Neural progenitor cell (in vitro differentiated cells): ENCODE measurements around the gene SMIM10L2A. TPM values are rescaled to one million over a fixed set of nuclear protein-coding genes. Genes with fewer than 3 reads are reported as not detected.

Experiments
- DNase-seq: peaks from one replicate; pipeline ENCODE4 v3.0.0-alpha.2; 2016; ENCODE audit warnings: low spot score
- H2AFZ ChIP-seq: fragments of 200-600 bp; sonication (generic); replicated peaks from 2 replicates; pipeline ENCODE4 v1.6.1; 2016; ENCODE audit warnings: antibody characterized with exemption
- H3F3A ChIP-seq: fragments of 200-600 bp; sonication (generic); 2 replicates; pipeline ENCODE4 v1.6.1; 2016; ENCODE audit warnings: antibody characterized with exemption, low read depth
- H3K27ac ChIP-seq: fragments of 200-600 bp; sonication (generic); 2 replicates; pipeline ENCODE4 v1.5.1; 2016; ENCODE audit warnings: mild to moderate bottlenecking
- H3K27me3 ChIP-seq: fragments of 200-600 bp; sonication (generic); 2 replicates; pipeline ENCODE4 v1.6.1; 2016; ENCODE audit warnings: mild to moderate bottlenecking, moderate library complexity
- H3K36me3 ChIP-seq: fragments of 200-600 bp; sonication (generic); 2 replicates; pipeline ENCODE4 v1.5.1; 2016
- H3K4me1 ChIP-seq: fragments of 200-600 bp; sonication (generic); 2 replicates; pipeline ENCODE4 v1.6.1; 2016; ENCODE audit warnings: mixed run types
- H3K4me2 ChIP-seq: fragments of 200-600 bp; sonication (generic); 2 replicates; pipeline ENCODE4 v1.6.1; 2016
- H3K4me3 ChIP-seq: fragments of 200-600 bp; sonication (generic); 2 replicates; pipeline ENCODE4 v1.5.1; 2016
- H3K79me2 ChIP-seq: fragments of 200-600 bp; sonication (generic); 2 replicates; pipeline ENCODE4 v1.6.1; 2016; ENCODE audit warnings: low read depth
- H3K9ac ChIP-seq: fragments of 200-600 bp; sonication (generic); 2 replicates; pipeline ENCODE4 v1.6.1; 2016
- H3K9me3 ChIP-seq: fragments of 200-600 bp; sonication (generic); 2 replicates; pipeline ENCODE4 v1.5.1; 2016; ENCODE audit warnings: low read depth
- H4K20me1 ChIP-seq: fragments of 200-600 bp; sonication (generic); 2 replicates; pipeline ENCODE4 v1.6.1; 2016; ENCODE audit warnings: low read depth
- H3K27ac Mint-ChIP-seq: 3 replicates; pipeline ENCODE4 v1.8.0; 2021; ENCODE audit warnings: mixed read lengths
- H3K27me3 Mint-ChIP-seq: 2 replicates; pipeline ENCODE4 v1.8.0; 2022; ENCODE audit warnings: low read depth, mild to moderate bottlenecking, inconsistent platforms, moderate library complexity, mixed read lengths; ENCODE audit not compliant: insufficient read depth
- H3K36me3 Mint-ChIP-seq: 3 replicates; pipeline ENCODE4 v1.8.0; 2021; ENCODE audit warnings: mixed read lengths
- H3K4me1 Mint-ChIP-seq: 3 replicates; pipeline ENCODE4 v1.8.0; 2021; ENCODE audit warnings: mixed read lengths
- H3K4me3 Mint-ChIP-seq: 3 replicates; pipeline ENCODE4 v1.8.0; 2021; ENCODE audit warnings: mild to moderate bottlenecking, moderate library complexity, mixed read lengths
- H3K9me3 Mint-ChIP-seq: 3 replicates; pipeline ENCODE4 v1.8.0; 2020; ENCODE audit warnings: mixed read lengths
- CTCF ChIP-seq: fragments of 200-600 bp; sonication (generic); IDR thresholded peaks from 2 replicates; pipeline ENCODE4 v1.5.1; 2017; ENCODE audit warnings: antibody characterized with exemption, mild to moderate bottlenecking
- EZH2 ChIP-seq: fragments of 200-600 bp; sonication (generic); IDR thresholded peaks from 2 replicates; pipeline ENCODE4 v1.6.1; 2017; ENCODE audit warnings: antibody characterized with exemption, mild to moderate bottlenecking, moderate library complexity
- EZH2phosphoT487 ChIP-seq: fragments of 200-600 bp; sonication (generic); IDR thresholded peaks from 2 replicates; pipeline ENCODE4 v1.6.1; 2017; ENCODE audit warnings: antibody characterized with exemption
- total RNA-seq: library from RNA; depleted of rRNA; stranded (reverse); fragments of >200 nt; gene quantifications from 2 replicates; pipeline ENCODE4 v1.2.3, GENCODE V29; 2015; ENCODE audit warnings: low replicate concordance

Gene SMIM10L2A
- total RNA-seq, 1 donor from 2014 or later = 1.9 TPM

DNA sequence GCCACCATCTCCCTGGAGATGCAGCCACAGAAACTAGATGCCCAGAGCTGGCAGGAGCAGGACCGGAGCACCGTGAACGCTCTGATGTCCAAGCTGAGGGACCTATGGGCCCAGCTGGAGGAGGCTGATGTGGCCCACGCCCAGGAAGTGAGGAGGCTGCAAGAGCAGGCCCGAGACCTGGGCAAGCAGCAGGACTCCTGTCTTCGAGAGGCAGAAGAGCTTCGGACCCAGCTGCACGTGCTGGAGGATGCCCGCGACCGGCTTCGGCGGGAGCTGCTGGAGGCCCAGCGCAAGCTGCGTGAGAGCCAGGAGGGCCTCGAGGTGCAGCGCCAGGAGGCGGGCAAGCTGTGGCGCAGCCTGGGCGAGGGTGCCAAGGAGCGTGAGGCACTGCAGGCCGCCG, 14.2 kb downstream of the SMIM10L2A start:
- TF ChIP-seq CTCF = no peak
- no peak for TF ChIP-seq EZH2
- TF ChIP-seq EZH2phosphoT487 = no peak
- Histone ChIP-seq H4K20me1 (no peaks in the 10 kb centered on the region), H3K27ac (no peak overlapping the region), H3K4me3 (no peak overlapping the region), H3K36me3 (no peaks in the 10 kb centered on the region), H3K27me3 (no peaks in the 10 kb centered on the region), H3F3A (no peaks in the 10 kb centered on the region), H3K79me2 (no peaks in the 10 kb centered on the region), H3K4me1 (no peaks in the 10 kb centered on the region), H3K4me2 (no peak overlapping the region), H3K9me3 (peaks cover 8% of the 10 kb centered on the region), H2AFZ (no peak overlapping the region), H3K9ac (no peak overlapping the region)
- no peak overlapping the region for H3K27ac Mint-ChIP-seq
- H3K36me3 Mint-ChIP-seq = no peaks in the 10 kb centered on the region
- no peak for DNase-seq
- peaks cover 2% of the 10 kb centered on the region for H3K27me3 Mint-ChIP-seq
- no peaks in the 10 kb centered on the region for H3K4me1 Mint-ChIP-seq
- no peak overlapping the region for H3K4me3 Mint-ChIP-seq
- peaks cover 29% of the 10 kb centered on the region for H3K9me3 Mint-ChIP-seq

DNA sequence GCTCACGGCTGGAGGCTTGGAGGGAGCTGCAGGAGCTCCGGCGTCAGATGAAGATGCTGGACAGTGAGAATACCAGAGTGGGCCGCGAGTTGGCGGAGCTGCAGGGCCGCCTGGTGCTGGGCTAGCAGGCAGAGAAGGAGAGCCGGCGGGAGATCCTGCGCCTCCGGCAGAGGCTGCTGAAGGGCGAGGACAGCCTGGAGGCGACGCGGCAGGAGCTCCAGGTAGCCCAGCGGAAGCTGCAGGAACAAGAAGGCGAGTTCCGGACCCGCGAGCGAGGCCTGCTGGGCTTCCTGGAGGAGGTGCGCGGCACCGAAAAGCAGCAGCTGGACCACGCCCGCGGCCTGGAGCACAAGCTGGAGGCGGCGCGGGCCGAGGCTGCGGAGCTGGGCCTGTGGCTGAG, 14.7 kb downstream of the SMIM10L2A start:
- H4K20me1 ChIP-seq = no peaks in the 10 kb centered on the region
- H3K36me3 ChIP-seq = no peaks in the 10 kb centered on the region
- no peak for DNase-seq
- H3K79me2 ChIP-seq = no peaks in the 10 kb centered on the region
- peaks cover 3% of the 10 kb centered on the region for H3K9me3 ChIP-seq
- H3K4me3 ChIP-seq = no peak overlapping the region
- Mint-ChIP-seq H3K9me3 (peaks cover 24% of the 10 kb centered on the region), H3K36me3 (no peaks in the 10 kb centered on the region), H3K27me3 (peaks cover 2% of the 10 kb centered on the region), H3K27ac (no peak overlapping the region), H3K4me3 (no peak overlapping the region), H3K4me1 (no peaks in the 10 kb centered on the region)
- no peak overlapping the region for H3K9ac ChIP-seq
- H3K4me2 ChIP-seq = no peak overlapping the region
- H3F3A ChIP-seq = no peaks in the 10 kb centered on the region
- H3K27ac ChIP-seq = no peak overlapping the region
- no peaks in the 10 kb centered on the region for H3K4me1 ChIP-seq
- TF ChIP-seq EZH2 (no peak), CTCF (no peak), EZH2phosphoT487 (no peak)
- no peak overlapping the region for H2AFZ ChIP-seq
- no peaks in the 10 kb centered on the region for H3K27me3 ChIP-seq

- Mint-ChIP-seq H3K9me3 (peaks cover 16% of the 10 kb centered on the region), H3K27ac (no peak overlapping the region), H3K27me3 (peaks cover 2% of the 10 kb centered on the region), H3K4me1 (no peaks in the 10 kb centered on the region), H3K36me3 (no peaks in the 10 kb centered on the region), H3K4me3 (no peak overlapping the region)
- Histone ChIP-seq H3K4me3 (no peak overlapping the region), H3K9me3 (no peaks in the 10 kb centered on the region), H3K9ac (no peak overlapping the region), H4K20me1 (no peaks in the 10 kb centered on the region), H3K36me3 (no peaks in the 10 kb centered on the region), H3K79me2 (no peaks in the 10 kb centered on the region), H3K4me2 (no peak overlapping the region), H3K4me1 (no peaks in the 10 kb centered on the region), H3K27ac (no peak overlapping the region), H3K27me3 (no peaks in the 10 kb centered on the region), H3F3A (no peaks in the 10 kb centered on the region), H2AFZ (no peak overlapping the region)
- TF ChIP-seq EZH2phosphoT487 = no peak
- TF ChIP-seq EZH2 = no peak
- TF ChIP-seq CTCF = no peak
- DNase-seq = no peak
These were observed 15.5 kb downstream of the SMIM10L2A start for GRCh38 chrX:135436966-135437866.
